HUES48 (cell line): ENCODE data around the gene OSBPL1A.
"Not testable (repeated sequence)": the region's sequence is repeated elsewhere in the genome, so short reads cannot be mapped to it uniquely, and the experiment has no call there.

ENCODE experiments used
- H3K27ac ChIP-seq: one replicate; pipeline ENCODE4 v1.7.0; 2013; ENCODE audit warnings: low read depth, low read length, inconsistent platforms
- H3K27me3 ChIP-seq: 2 replicates; pipeline ENCODE4 v1.6.1; 2013; ENCODE audit warnings: mild to moderate bottlenecking, low read length; ENCODE audit not compliant: control insufficient read depth, insufficient read depth
- H3K36me3 ChIP-seq: 2 replicates; pipeline ENCODE4 v1.6.1; 2013; ENCODE audit warnings: low read length; ENCODE audit not compliant: control insufficient read depth, insufficient read depth
- H3K4me1 ChIP-seq: 2 replicates; pipeline ENCODE4 v1.6.1; 2013; ENCODE audit warnings: mild to moderate bottlenecking, low read length; ENCODE audit not compliant: control insufficient read depth, insufficient read depth
- H3K4me3 ChIP-seq: 2 replicates; pipeline ENCODE4 v1.5.1; 2013; ENCODE audit warnings: mild to moderate bottlenecking, low read depth, low read length
- H3K9ac ChIP-seq: 2 replicates; pipeline ENCODE4 v1.6.1; 2013; ENCODE audit warnings: mild to moderate bottlenecking, low read depth, low read length, moderate library complexity
- H3K9me3 ChIP-seq: 2 replicates; pipeline ENCODE4 v1.6.1; 2013; ENCODE audit warnings: low read length; ENCODE audit not compliant: control insufficient read depth, insufficient read depth

The OSBPL1A gene

DNA sequence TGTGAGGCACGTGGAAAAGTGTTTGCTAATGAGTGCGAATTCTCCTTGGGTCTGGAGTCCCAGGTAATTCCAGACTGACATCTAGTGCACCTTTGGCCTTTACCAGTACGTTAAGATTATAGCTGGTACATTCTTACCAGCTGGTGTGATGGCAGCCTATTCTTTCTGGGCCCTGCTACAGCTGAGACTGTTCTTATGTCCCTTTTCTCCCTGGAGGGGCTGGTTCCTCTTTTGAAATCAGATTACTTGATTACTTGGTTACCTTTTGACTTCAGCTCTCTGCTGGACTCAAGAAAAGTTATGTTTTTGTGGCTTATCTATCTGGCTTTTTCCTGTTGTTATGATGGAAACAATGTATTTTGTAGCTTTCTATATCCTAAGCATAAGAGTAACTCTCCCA lies 244.2 kb downstream of the OSBPL1A start:
- H3K9me3 ChIP-seq = no peaks in the 10 kb centered on the region
- H3K4me3 ChIP-seq = no peak overlapping the region
- H3K27ac ChIP-seq = no peak overlapping the region
- H3K4me1 ChIP-seq = no peaks in the 10 kb centered on the region
- H3K36me3 ChIP-seq = peaks cover 43% of the 10 kb centered on the region
- H3K9ac ChIP-seq = no peak overlapping the region
- H3K27me3 ChIP-seq = no peaks in the 10 kb centered on the region

DNA sequence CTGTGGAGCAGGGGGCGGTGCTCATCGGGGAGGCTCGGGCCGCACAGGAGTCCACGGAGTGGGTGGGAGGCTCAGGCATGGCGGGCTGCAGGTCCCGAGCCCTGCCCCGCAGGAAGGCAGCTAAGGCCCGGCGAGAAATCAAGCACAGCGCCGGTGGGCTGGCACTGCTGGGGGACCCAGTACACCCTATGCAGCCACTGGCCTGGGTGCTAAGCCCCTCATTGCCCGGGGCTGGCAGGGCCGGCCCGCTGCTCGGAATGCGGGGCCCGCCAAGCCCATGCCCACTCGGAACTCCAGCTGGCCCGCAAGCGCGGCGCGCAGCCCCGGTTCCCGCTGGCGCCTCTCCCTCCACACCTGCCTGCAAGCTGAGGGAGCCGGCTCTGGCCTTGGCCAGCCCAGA lies 248.0 kb downstream of the OSBPL1A start:
- H3K27me3 ChIP-seq, H3K27ac ChIP-seq, H3K9me3 ChIP-seq, H3K4me1 ChIP-seq, H3K4me3 ChIP-seq, H3K9ac ChIP-seq: not testable (repeated sequence)
- H3K36me3 ChIP-seq = peaks cover 53% of the 10 kb centered on the region

DNA sequence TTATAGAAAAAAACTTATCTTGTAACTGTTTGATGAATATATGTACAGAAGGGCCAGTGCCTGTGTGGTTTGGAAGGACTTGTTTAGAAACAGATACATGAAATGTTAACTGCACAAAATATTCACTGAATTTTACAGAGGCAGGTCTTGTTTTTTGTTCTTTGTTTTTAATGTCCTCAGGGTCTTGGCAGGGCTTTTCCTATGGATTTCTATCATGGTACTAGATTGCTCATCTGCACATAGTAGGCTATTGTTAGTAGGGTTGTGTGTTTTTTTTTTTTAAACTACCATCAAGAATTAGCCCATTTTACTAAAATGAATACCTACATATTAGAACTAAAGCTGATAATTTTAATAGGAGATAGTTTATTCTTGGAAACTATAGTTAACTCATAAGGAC lies 255.2 kb downstream of the OSBPL1A start:
- no peak overlapping the region for H3K9ac ChIP-seq
- H3K9me3 ChIP-seq = no peaks in the 10 kb centered on the region
- H3K27me3 ChIP-seq = no peaks in the 10 kb centered on the region
- H3K27ac ChIP-seq = no peak overlapping the region
- no peak overlapping the region for H3K4me3 ChIP-seq
- peaks cover 42% of the 10 kb centered on the region for H3K36me3 ChIP-seq
- H3K4me1 ChIP-seq = peaks cover 6% of the 10 kb centered on the region

DNA sequence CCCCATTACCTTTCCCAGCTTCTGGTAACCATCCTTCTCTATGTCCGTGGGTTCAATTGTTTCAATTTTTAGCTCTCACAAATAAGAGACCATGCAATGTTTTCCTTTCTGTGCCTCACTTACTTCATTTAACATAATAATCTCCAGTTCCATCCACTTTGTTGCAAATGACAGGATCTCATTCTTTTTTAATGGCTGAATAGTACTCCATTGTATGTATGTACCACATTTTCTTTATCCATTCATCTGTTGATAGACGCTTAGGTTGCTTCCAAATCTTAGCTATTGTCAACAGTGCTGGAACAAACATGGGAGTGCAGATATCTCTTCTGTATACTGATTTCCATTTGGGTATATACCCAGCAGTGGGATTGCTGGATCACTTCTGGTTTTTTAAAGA lies 256.9 kb downstream of the OSBPL1A start:
- Histone ChIP-seq H3K27me3 (no peaks in the 10 kb centered on the region), H3K36me3 (peaks cover 26% of the 10 kb centered on the region), H3K9ac (no peak overlapping the region), H3K4me1 (peaks cover 20% of the 10 kb centered on the region), H3K9me3 (no peaks in the 10 kb centered on the region), H3K27ac (no peak overlapping the region), H3K4me3 (no peak overlapping the region)

DNA sequence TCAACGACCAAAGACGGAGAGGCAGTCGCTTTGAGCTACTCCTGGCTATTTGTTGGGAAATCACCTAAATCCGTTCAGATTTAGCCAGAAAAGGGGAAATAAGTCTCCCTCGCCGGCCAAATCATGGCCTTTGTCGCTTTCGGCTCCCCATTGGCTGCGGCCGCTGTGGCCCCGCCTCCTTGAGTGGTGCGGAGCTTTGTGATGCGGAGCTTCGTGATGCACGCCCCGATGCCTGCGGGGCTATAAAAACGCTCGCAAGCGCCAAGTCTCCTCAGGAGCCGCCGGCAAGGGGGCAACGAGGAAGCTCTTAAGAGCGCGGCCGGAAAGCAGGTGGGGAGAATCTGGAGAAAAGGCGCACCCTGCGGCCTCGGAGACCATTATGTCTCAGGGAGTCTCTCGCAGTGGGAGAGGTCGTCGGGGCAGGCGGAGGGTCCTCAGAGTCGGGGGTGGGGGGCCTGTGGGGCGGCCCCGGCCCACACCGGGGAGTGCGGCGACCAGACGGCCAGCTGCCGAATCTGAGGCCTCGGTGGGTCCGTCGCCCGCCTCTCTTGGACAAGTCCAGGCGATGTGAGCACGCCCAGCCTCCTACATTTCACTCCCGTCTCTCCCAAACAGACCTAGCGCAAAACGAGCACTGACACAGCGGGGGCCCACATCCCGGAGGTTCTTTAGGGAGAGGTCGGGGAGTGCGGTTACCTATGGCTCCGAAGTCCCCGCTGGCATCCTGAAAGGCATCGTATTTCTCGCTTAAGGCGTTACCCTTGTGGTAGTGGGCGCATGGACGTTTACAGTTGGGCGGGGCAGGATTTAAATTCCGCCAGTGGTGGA lies 258.6 kb downstream of the OSBPL1A start, which contains the start of gene CABYR:
Gene CABYR, plus strand, starts transcription at position 274 of the 828 bp plus-strand sequence. CDS start 4,053 bp downstream, outside the sequence.
- Histone ChIP-seq H3K9ac (peak within 1 kb of the TSS; percentile 50), H3K4me3 (peak within 1 kb of the TSS; percentile 73), H3K27ac (peak within 1 kb of the TSS; percentile 34), H3K36me3 (0 out of 2 replicates have a peak, but pooled peaks cover 9% of the 10 kb centered on the region), H3K27me3 (no peaks in the 10 kb centered on the region), H3K9me3 (no peaks in the 10 kb centered on the region), H3K4me1 (peaks cover 20% of the 10 kb centered on the region)

DNA sequence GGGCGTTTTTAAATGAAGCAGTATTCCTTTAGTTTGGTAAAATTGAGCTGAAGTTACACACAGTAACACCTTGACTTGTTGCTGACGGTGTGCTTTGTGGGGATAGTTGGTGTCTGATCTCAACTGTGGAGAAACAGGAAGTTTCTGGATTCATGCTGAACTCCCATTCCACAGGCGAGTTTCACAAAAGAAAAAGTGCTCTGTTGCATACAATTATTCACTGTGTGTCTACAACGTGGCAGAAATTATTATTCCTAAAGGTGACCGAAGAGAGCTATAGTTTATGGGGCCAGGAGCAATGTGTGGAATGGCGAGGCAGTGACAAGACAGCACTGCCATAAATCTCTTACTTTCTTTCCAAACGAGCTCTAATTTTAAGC lies 259.2 kb downstream of the OSBPL1A start:
- peaks cover 20% of the 10 kb centered on the region for H3K4me1 ChIP-seq
- H3K27me3 ChIP-seq = no peaks in the 10 kb centered on the region
- H3K27ac ChIP-seq = peak overlapping the region; percentile 31
- H3K4me3 ChIP-seq = peak overlapping the region; percentile 73
- H3K9ac ChIP-seq = peak overlapping the region; percentile 1; the same call in 1 of the 2 replicates
- no peaks in the 10 kb centered on the region for H3K9me3 ChIP-seq
- peaks cover 6% of the 10 kb centered on the region for H3K36me3 ChIP-seq

DNA sequence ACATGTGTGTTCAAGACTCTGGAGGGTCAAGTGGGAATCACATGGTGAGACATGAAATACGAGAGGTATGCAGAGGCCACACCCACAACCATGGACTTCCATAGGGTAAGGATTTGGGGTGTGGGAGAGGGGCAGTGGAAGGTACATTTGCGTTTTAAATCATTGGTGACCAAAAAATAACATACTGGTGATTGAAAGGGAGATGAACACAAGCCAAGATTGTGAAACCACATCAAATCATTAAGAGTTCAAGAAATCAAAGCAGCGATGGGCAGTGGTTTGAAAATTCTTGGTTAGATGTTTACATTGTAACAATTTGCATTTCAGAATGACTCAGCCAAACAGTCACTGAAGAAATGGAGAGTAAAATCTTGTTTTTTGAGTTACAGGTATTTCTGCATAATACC lies 260.7 kb downstream of the OSBPL1A start:
- Histone ChIP-seq H3K27me3 (no peaks in the 10 kb centered on the region), H3K9ac (no peak overlapping the region)

DNA sequence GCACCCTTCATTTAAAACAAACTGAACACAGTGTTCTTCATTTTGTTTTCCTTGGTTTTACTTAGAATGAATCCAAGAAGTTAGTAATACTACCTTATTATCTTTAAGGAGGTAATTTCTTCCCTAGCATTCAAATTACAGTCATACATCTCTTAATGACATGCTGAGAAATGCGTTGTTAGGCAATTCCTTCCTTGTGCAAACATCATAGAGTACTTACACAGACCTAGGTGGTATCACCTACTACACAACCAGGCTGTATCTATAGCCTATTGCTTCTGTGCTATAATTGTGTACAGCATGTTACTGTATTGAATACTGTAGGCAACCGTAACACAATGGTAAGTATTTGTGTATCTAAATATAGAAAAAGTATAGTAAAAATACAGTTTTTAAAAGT lies 267.1 kb downstream of the OSBPL1A start:
- H3K4me3 ChIP-seq = no peak overlapping the region
- H3K9me3 ChIP-seq = no peaks in the 10 kb centered on the region
- no peaks in the 10 kb centered on the region for H3K4me1 ChIP-seq
- peaks cover 65% of the 10 kb centered on the region for H3K36me3 ChIP-seq
- H3K27ac ChIP-seq = no peak overlapping the region
- H3K27me3 ChIP-seq = no peaks in the 10 kb centered on the region
- H3K9ac ChIP-seq = no peak overlapping the region

More for the DNA sequence above, 260.7 kb downstream of the OSBPL1A start:
- peaks cover 20% of the 10 kb centered on the region for H3K4me1 ChIP-seq
- H3K27ac ChIP-seq = no peak overlapping the region
- H3K36me3 ChIP-seq = peaks cover 17% of the 10 kb centered on the region
- H3K4me3 ChIP-seq = no peak overlapping the region
- H3K9me3 ChIP-seq = no peaks in the 10 kb centered on the region

DNA sequence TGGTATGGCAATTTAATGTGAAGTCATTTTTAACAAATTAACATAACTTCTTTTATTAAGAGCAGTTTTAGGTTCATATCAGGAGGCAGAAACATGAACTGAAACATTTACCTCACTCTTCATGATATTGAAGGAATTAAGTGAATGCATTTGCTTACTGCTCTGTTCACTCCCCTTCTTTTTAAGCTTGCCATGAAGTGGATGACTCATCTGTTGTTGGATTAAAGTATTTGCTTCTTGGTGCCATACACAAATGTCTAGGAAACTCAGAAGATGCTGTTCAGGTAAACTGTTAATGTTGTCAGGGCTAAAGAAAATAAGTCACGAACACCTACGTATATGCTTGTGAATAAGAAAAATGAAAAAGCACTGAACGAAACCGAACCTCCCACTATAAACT lies 268.9 kb downstream of the OSBPL1A start:
- H3K9me3 ChIP-seq = no peaks in the 10 kb centered on the region
- no peaks in the 10 kb centered on the region for H3K27me3 ChIP-seq
- H3K27ac ChIP-seq = no peak overlapping the region
- no peak overlapping the region for H3K9ac ChIP-seq
- H3K4me1 ChIP-seq = no peaks in the 10 kb centered on the region
- H3K4me3 ChIP-seq = no peak overlapping the region
- H3K36me3 ChIP-seq = peaks cover 77% of the 10 kb centered on the region

DNA sequence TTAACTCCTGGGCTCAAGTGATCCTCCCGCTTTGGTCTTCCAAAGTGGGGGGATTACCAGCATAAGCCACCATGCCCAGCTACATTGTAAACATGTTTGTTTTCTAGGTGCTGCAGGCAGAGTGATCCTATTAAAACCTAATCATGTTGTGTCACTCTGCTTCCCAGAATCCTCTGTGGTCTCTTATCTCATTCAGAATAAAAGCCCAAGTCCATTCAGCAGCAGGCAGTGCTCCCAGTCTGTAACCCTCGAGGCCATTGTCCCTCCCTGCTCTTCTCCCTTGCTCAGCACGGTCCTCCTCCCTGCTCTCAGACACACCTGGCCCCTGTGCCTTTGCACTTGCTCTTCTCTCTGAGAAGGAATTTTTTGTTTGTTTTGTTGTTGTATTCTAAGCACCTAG lies 269.9 kb downstream of the OSBPL1A start:
- H3K27ac ChIP-seq = no peak overlapping the region
- no peaks in the 10 kb centered on the region for H3K27me3 ChIP-seq
- H3K36me3 ChIP-seq = peaks cover 69% of the 10 kb centered on the region
- no peak overlapping the region for H3K4me3 ChIP-seq
- no peaks in the 10 kb centered on the region for H3K9me3 ChIP-seq
- H3K4me1 ChIP-seq = no peaks in the 10 kb centered on the region
- no peak overlapping the region for H3K9ac ChIP-seq

DNA sequence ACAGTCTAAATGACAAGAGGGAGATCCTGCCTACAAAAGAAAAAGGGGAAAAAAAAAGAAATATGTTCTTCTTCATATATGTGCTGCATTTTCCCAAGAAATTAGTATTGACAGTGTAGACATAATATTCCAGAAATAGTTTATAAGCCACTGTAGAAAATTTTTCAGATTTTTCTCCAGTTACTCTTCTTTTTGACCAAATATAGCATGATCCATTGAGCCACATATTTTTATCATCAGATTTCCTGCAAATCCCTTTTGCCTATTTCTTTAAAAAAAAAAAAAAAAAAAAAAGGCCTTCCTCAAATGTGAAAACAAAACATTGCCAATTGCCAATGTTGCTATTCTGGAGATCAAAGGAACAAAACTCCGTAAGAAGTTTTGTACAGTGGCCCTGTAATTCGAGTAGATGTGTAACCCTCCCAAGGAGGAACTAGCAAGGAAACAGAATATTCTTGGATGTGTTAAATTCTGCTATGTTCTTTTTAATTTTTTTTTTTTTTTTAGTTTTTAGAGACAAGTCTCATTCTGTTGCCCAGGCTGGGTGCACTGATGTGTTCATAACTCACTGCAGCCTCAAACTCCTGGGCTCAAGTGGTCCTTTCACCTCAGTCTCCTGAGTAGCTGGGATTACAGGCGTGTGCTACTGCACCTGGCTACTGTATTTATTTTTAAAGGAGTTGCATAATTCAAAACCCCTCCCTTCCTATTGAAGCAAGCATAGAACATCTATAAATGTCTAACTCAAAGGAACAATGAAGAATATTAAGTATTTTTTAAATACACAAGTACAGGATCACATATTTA lies 271.3 kb downstream of the OSBPL1A start:
- Histone ChIP-seq H3K9me3 (no peaks in the 10 kb centered on the region), H3K4me1 (no peaks in the 10 kb centered on the region), H3K9ac (no peak overlapping the region), H3K36me3 (peaks cover 64% of the 10 kb centered on the region), H3K27me3 (no peaks in the 10 kb centered on the region), H3K27ac (no peak overlapping the region), H3K4me3 (no peak overlapping the region)
